Keratinocyte (primary cell): ENCODE results near the gene CREB5. TPM values are rescaled to one million over a fixed set of nuclear protein-coding genes. Genes with fewer than 3 reads are reported as not detected.

Source experiments
- DNase-seq: peaks from one replicate; pipeline ENCODE4 v3.0.0-alpha.2; 2011; ENCODE audit warnings: low read depth, missing footprints, low spot score
- FAIRE-seq: peaks from 2 replicates; lab custom pipeline; 2011; peaks lifted over from hg19 to GRCh38; lab: Jason Lieb, UNC
- H2AFZ ChIP-seq: 2 replicates; pipeline ENCODE4 v1.6.0; 2012; ENCODE audit warnings: low read length, control low read depth, inconsistent platforms; ENCODE audit not compliant: control insufficient read depth
- H3K27ac ChIP-seq: 2 replicates; pipeline ENCODE4 v1.5.1; 2011; ENCODE audit warnings: low read length; ENCODE audit not compliant: control insufficient read depth, insufficient read depth
- H3K27me3 ChIP-seq: 3 replicates; pipeline ENCODE4 v1.6.0; 2011; ENCODE audit warnings: low read length; ENCODE audit not compliant: control insufficient read depth, insufficient read depth; ENCODE audit errors: extremely low read depth
- H3K36me3 ChIP-seq, 2 experiments: 2 replicates in 1 of 2; 3 replicates in 1 of 2; pipeline ENCODE4 v1.5.1; 2011; ENCODE audit warnings: low read length in 2 of 2, mild to moderate bottlenecking in 1 of 2; ENCODE audit not compliant: control insufficient read depth in 2 of 2, insufficient read depth in 2 of 2; ENCODE audit errors: extremely low read depth in 1 of 2
- H3K4me1 ChIP-seq: 3 replicates; pipeline ENCODE4 v1.5.1; 2011; ENCODE audit warnings: low read length; ENCODE audit not compliant: control insufficient read depth, insufficient read depth; ENCODE audit errors: extremely low read depth
- H3K4me2 ChIP-seq: 3 replicates; pipeline ENCODE4 v1.6.0; 2011; ENCODE audit warnings: low read depth, low read length; ENCODE audit not compliant: control insufficient read depth, insufficient read depth; ENCODE audit errors: extremely low read depth
- H3K4me3 ChIP-seq, 3 experiments: fragments of 200-600 bp in 1 of 3; sonication (generic) in 1 of 3; 2 replicates in 2 of 3; 3 replicates in 1 of 3; pipeline ENCODE4 v1.5.1; 2011 to 2016; ENCODE audit warnings: low read length in 3 of 3, mild to moderate bottlenecking in 3 of 3, control low read depth in 2 of 3, inconsistent platforms in 1 of 3, low read depth in 1 of 3, mixed read lengths in 1 of 3, mixed run types in 1 of 3, moderate library complexity in 1 of 3; ENCODE audit not compliant: control insufficient read depth in 2 of 3, insufficient read depth in 2 of 3; ENCODE audit errors: extremely low read depth in 1 of 3
- H3K79me2 ChIP-seq: 2 replicates; pipeline ENCODE4 v1.6.0; 2012; ENCODE audit warnings: low read length; ENCODE audit not compliant: control insufficient read depth, insufficient read depth
- H3K9ac ChIP-seq: 3 replicates; pipeline ENCODE4 v1.6.0; 2011; ENCODE audit warnings: low read length; ENCODE audit not compliant: control insufficient read depth, insufficient read depth; ENCODE audit errors: extremely low read depth
- H3K9me1 ChIP-seq: 3 replicates; pipeline ENCODE4 v1.6.0; 2011; ENCODE audit warnings: low read length; ENCODE audit not compliant: control insufficient read depth, insufficient read depth; ENCODE audit errors: extremely low read depth
- H3K9me3 ChIP-seq: 2 replicates; pipeline ENCODE4 v1.5.1; 2012; ENCODE audit warnings: low read depth, low read length; ENCODE audit not compliant: control insufficient read depth
- H4K20me1 ChIP-seq: 3 replicates; pipeline ENCODE4 v1.6.0; 2011; ENCODE audit warnings: low read length; ENCODE audit not compliant: control insufficient read depth, insufficient read depth; ENCODE audit errors: extremely low read depth
- CTCF ChIP-seq, 3 experiments: IDR thresholded peaks in 1 of 3; conservative IDR thresholded peaks in 1 of 3; optimal IDR thresholded peaks in 1 of 3; 2 replicates in 2 of 3; 3 replicates in 1 of 3; pipeline versions ENCODE3 to v1.5.1; 2011; ENCODE audit warnings: low read length in 3 of 3, mild to moderate bottlenecking in 3 of 3, moderate library complexity in 2 of 3, control low read depth in 1 of 3, inconsistent platforms in 1 of 3; ENCODE audit not compliant: insufficient read depth in 2 of 3; ENCODE audit errors: extremely low read depth in 1 of 3
- EZH2 ChIP-seq: IDR thresholded peaks from one replicate; pipeline ENCODE4 v1.6.1; 2012; ENCODE audit warnings: inconsistent platforms, mild to moderate bottlenecking, low read length, moderate library complexity
- dilution Hi-C: fragments of 300-500 bp; cut with MboI; formaldehyde crosslinking; loops from one replicate; pipeline ENCODE4 v1.7.0; 2020; ENCODE audit warnings: low sequenced_read_pairs; ENCODE audit not compliant: extremely low pct_ligation_motif_present
- polyA plus RNA-seq, 5 experiments: library from polyadenylated mRNA; depleted of rRNA in 3 of 5; stranded (reverse) in 3 of 5; stranded (forward) in 1 of 5; unstranded in 1 of 5; fragments of >200 nt; gene quantifications; 1 replicate in 1 of 5; 2 replicates in 3 of 5; 3 replicates in 1 of 5; pipeline versions ENCODE4 v1.2.1 to v1.2.3, GENCODE V29; 2011 to 2012; ENCODE audit warnings: missing spikeins in 2 of 5, low read depth in 1 of 5, low replicate concordance in 1 of 5

Gene CREB5
- polyA plus RNA-seq, 1 donor (not counting 4 experiments of a cell fraction or from before 2014, with no cell fraction given): 7.9 TPM

GRCh38 chr7:28435152-28435551 lies 22.8 kb downstream of the CREB5 start:
- FAIRE-seq: no peak
- dilution Hi-C loops: no loop called here

GRCh38 chr7:28435732-28436378 lies 23.5 kb downstream of the CREB5 start:
- no peak for FAIRE-seq
- Histone ChIP-seq H3K9me1 (no peaks in the 10 kb centered on the region), H3K36me3 (no peaks in the 10 kb centered on the region), H3K9ac (no peak overlapping the region), H3K9me3 (no peaks in the 10 kb centered on the region), H3K4me3 (no peak overlapping the region), H3K4me2 (no peak overlapping the region), H2AFZ (no peak overlapping the region), H3K27ac (no peak overlapping the region), H4K20me1 (no peaks in the 10 kb centered on the region), H3K27me3 (peaks cover 52% of the 10 kb centered on the region), H3K4me1 (no peaks in the 10 kb centered on the region), H3K79me2 (no peaks in the 10 kb centered on the region)
- dilution Hi-C loops: no loop called here
- TF ChIP-seq EZH2 (no peak), CTCF (optimal IDR thresholded peaks at IDR 0.05 in 1 of 3, IDR thresholded peaks at IDR 0.05 in 1 of 3, conservative IDR thresholded peaks at IDR 0.05 in 1 of 3; ENCODE audit: extremely low read depth in 1 of 3, insufficient read depth in 2 of 3, low read length in 3 of 3) (no peak)
- DNase-seq: no peak

More at GRCh38 chr7:28435152-28435551, 22.8 kb downstream of the CREB5 start:
- H3K27ac ChIP-seq: no peak overlapping the region
- no peaks in the 10 kb centered on the region for H3K9me1 ChIP-seq
- H3K9me3 ChIP-seq: no peaks in the 10 kb centered on the region
- no peak for DNase-seq
- H3K79me2 ChIP-seq: no peaks in the 10 kb centered on the region
- no peaks in the 10 kb centered on the region for H3K4me1 ChIP-seq
- no peak overlapping the region for H2AFZ ChIP-seq
- no peak overlapping the region for H3K4me3 ChIP-seq
- TF ChIP-seq EZH2 (no peak), CTCF (optimal IDR thresholded peaks at IDR 0.05 in 1 of 3, IDR thresholded peaks at IDR 0.05 in 1 of 3, conservative IDR thresholded peaks at IDR 0.05 in 1 of 3; ENCODE audit: extremely low read depth in 1 of 3, insufficient read depth in 2 of 3, low read length in 3 of 3) (no peak)
- H3K9ac ChIP-seq: no peak overlapping the region
- no peak overlapping the region for H3K4me2 ChIP-seq
- no peaks in the 10 kb centered on the region for H4K20me1 ChIP-seq
- H3K27me3 ChIP-seq: peaks cover 52% of the 10 kb centered on the region
- no peaks in the 10 kb centered on the region for H3K36me3 ChIP-seq
